H9 (cell line): ENCODE measurements around the gene DCDC2. TPM values are rescaled to one million over a fixed set of nuclear protein-coding genes. Genes with fewer than 3 reads are reported as not detected.
"Not testable (repeated sequence)": the region's sequence is repeated elsewhere in the genome, so short reads cannot be mapped to it uniquely, and the experiment has no call there.

ENCODE experiments used
- DNase-seq: peaks from one replicate; pipeline ENCODE4 v3.0.0-alpha.2; 2017
- H2AFZ ChIP-seq: one replicate; pipeline ENCODE4 v1.6.1; 2013; ENCODE audit warnings: mild to moderate bottlenecking, low read length, control low read depth, moderate library complexity
- H2AK5ac ChIP-seq: 2 replicates; pipeline ENCODE4 v1.6.1; 2013; ENCODE audit warnings: low read length, control low read depth, mixed read lengths; ENCODE audit not compliant: insufficient read length
- H2BK120ac ChIP-seq: one replicate; pipeline ENCODE4 v1.6.1; 2013; ENCODE audit warnings: low read depth, mild to moderate bottlenecking, low read length, control low read depth, inconsistent platforms; ENCODE audit not compliant: poor library complexity, severe bottlenecking
- H2BK12ac ChIP-seq: 2 replicates; pipeline ENCODE4 v1.6.1; 2013; ENCODE audit warnings: low read length, control low read depth, mixed read lengths, low read depth; ENCODE audit not compliant: insufficient read length
- H2BK15ac ChIP-seq: 2 replicates; pipeline ENCODE4 v1.6.1; 2013; ENCODE audit warnings: low read depth, low read length, control low read depth
- H2BK20ac ChIP-seq: one replicate; pipeline ENCODE4 v1.6.1; 2013; ENCODE audit warnings: low read depth, mild to moderate bottlenecking, low read length, control low read depth, inconsistent platforms; ENCODE audit not compliant: poor library complexity, severe bottlenecking
- H2BK5ac ChIP-seq: 2 replicates; pipeline ENCODE4 v1.6.1; 2013; ENCODE audit warnings: low read length, control low read depth, mixed read lengths; ENCODE audit not compliant: insufficient read length
- H3K14ac ChIP-seq: 2 replicates; pipeline ENCODE4 v1.6.1; 2013; ENCODE audit warnings: low read length, control low read depth; ENCODE audit not compliant: insufficient read depth
- H3K18ac ChIP-seq: 2 replicates; pipeline ENCODE4 v1.6.1; 2013; ENCODE audit warnings: low read depth, mild to moderate bottlenecking, mixed read lengths, low read length, control low read depth; ENCODE audit not compliant: insufficient read length
- H3K23ac ChIP-seq: 2 replicates; pipeline ENCODE4 v1.6.1; 2013; ENCODE audit warnings: low read length, control low read depth, mixed read lengths, low read depth; ENCODE audit not compliant: insufficient read length
- H3K23me2 ChIP-seq: 2 replicates; pipeline ENCODE4 v1.6.1; 2013; ENCODE audit warnings: low read depth, mild to moderate bottlenecking, mixed read lengths, low read length, control low read depth; ENCODE audit not compliant: insufficient read length, poor library complexity, severe bottlenecking
- H3K27ac ChIP-seq: 2 replicates; pipeline ENCODE4 v1.5.1; 2013; ENCODE audit warnings: low read length, control low read depth, mixed read lengths, low read depth; ENCODE audit not compliant: insufficient read length
- H3K27me3 ChIP-seq: 2 replicates; pipeline ENCODE4 v1.6.1; 2013; ENCODE audit warnings: low read length, control low read depth, inconsistent platforms; ENCODE audit not compliant: insufficient read depth
- H3K4ac ChIP-seq: 2 replicates; pipeline ENCODE4 v1.6.1; 2013; ENCODE audit warnings: low read depth, mild to moderate bottlenecking, control low read depth, inconsistent platforms, low read length, moderate library complexity
- H3K4me1 ChIP-seq: 2 replicates; pipeline ENCODE4 v1.6.1; 2013; ENCODE audit warnings: low read length, control low read depth, inconsistent platforms; ENCODE audit not compliant: insufficient read depth
- H3K4me2 ChIP-seq: 2 replicates; pipeline ENCODE4 v1.6.1; 2013; ENCODE audit warnings: low read length, control low read depth, mixed read lengths; ENCODE audit not compliant: insufficient read length, insufficient read depth
- H3K56ac ChIP-seq: 2 replicates; pipeline ENCODE4 v1.6.1; 2013; ENCODE audit warnings: low read depth, mild to moderate bottlenecking, mixed read lengths, low read length, control low read depth; ENCODE audit not compliant: insufficient read length
- H3K79me1 ChIP-seq: 2 replicates; pipeline ENCODE4 v1.6.1; 2013; ENCODE audit warnings: low read depth, mild to moderate bottlenecking, moderate library complexity, low read length, control low read depth, inconsistent platforms; ENCODE audit not compliant: insufficient read depth, poor library complexity, severe bottlenecking
- H3K79me2 ChIP-seq: 2 replicates; pipeline ENCODE4 v1.6.1; 2013; ENCODE audit warnings: low read length, control low read depth, inconsistent platforms; ENCODE audit not compliant: insufficient read depth
- H3K9ac ChIP-seq: 2 replicates; pipeline ENCODE4 v1.6.1; 2013; ENCODE audit warnings: low read length, control low read depth, mixed read lengths; ENCODE audit not compliant: insufficient read length; ENCODE audit errors: extremely low read depth
- H3K9me3 ChIP-seq: one replicate; pipeline ENCODE4 v1.6.1; 2013; ENCODE audit warnings: low read depth, low read length, inconsistent platforms; ENCODE audit not compliant: control insufficient read depth
- H3T11ph ChIP-seq: one replicate; pipeline ENCODE4 v1.6.1; 2013; ENCODE audit warnings: mild to moderate bottlenecking, low read length, control low read depth, inconsistent platforms
- H4K20me1 ChIP-seq: one replicate; pipeline ENCODE4 v1.6.1; 2013; ENCODE audit not compliant: control insufficient read depth, insufficient read length, insufficient read depth
- H4K5ac ChIP-seq: 2 replicates; pipeline ENCODE4 v1.6.1; 2013; ENCODE audit warnings: low read depth, mild to moderate bottlenecking, mixed read lengths, low read length, control low read depth; ENCODE audit not compliant: insufficient read length
- H4K8ac ChIP-seq: replicated peaks from 2 replicates; pipeline ENCODE4 v1.6.1; 2013; ENCODE audit warnings: low read length, control low read depth, mixed read lengths, low read depth; ENCODE audit not compliant: insufficient read length
- H4K91ac ChIP-seq: 2 replicates; pipeline ENCODE4 v1.6.1; 2013; ENCODE audit warnings: low read depth, mild to moderate bottlenecking, moderate library complexity, mixed read lengths, low read length, control low read depth; ENCODE audit not compliant: insufficient read length
- H3K27ac Mint-ChIP-seq, 3 experiments: 2 replicates in 2 of 3; 3 replicates in 1 of 3; pipeline ENCODE4 v1.8.0; 2020 to 2021; ENCODE audit warnings: mixed read lengths in 3 of 3, mild to moderate bottlenecking in 1 of 3, moderate library complexity in 1 of 3
- H3K27me3 Mint-ChIP-seq: 2 replicates; pipeline ENCODE4 v1.8.0; 2021; ENCODE audit warnings: low read depth, mild to moderate bottlenecking, moderate library complexity, mixed read lengths
- H3K36me3 Mint-ChIP-seq, 3 experiments: 2 replicates in 2 of 3; 3 replicates in 1 of 3; pipeline ENCODE4 v1.8.0; 2020 to 2021; ENCODE audit warnings: low read depth in 3 of 3, mixed read lengths in 3 of 3; ENCODE audit not compliant: insufficient read depth in 1 of 3
- H3K4me1 Mint-ChIP-seq, 2 experiments: 2 replicates each; pipeline ENCODE4 v1.8.0; 2020; ENCODE audit warnings: mixed read lengths in 2 of 2
- H3K4me3 Mint-ChIP-seq, 2 experiments: 2 replicates in 1 of 2; 3 replicates in 1 of 2; pipeline ENCODE4 v1.8.0; 2020 to 2021; ENCODE audit warnings: mild to moderate bottlenecking in 2 of 2, mixed read lengths in 2 of 2, moderate library complexity in 1 of 2
- H3K9me3 Mint-ChIP-seq, 2 experiments: 2 replicates in 1 of 2; 3 replicates in 1 of 2; pipeline ENCODE4 v1.8.0; 2020; ENCODE audit warnings: mild to moderate bottlenecking in 2 of 2, mixed read lengths in 2 of 2, moderate library complexity in 1 of 2
- CTCF ChIP-seq: fragments of 200-600 bp; sonication (generic); conservative IDR thresholded peaks from 3 replicates; pipeline ENCODE4 v1.8.0; 2021; ENCODE audit warnings: antibody characterized with exemption, mild to moderate bottlenecking
- WGBS: extraction: QIAGEN DNeasy Blood & Tissue Kit; methylation state at CpG from one replicate; pipeline ENCODE4 v1.1.7; 2013; ENCODE audit warnings: missing lambda C conversion rate, low lambda C conversion rate, mixed read lengths; ENCODE audit not compliant: insufficient read length; ENCODE audit errors: extremely low coverage; 5-methylcytosine and 5-hydroxymethylcytosine counted together
- total RNA-seq: library from RNA; stranded (reverse); gene quantifications from 2 replicates; pipeline ENCODE4 v1.2.1, GENCODE V29; 2021

DCDC2 gene
- total RNA-seq, 1 experiment from 2014 or later: 0.59 TPM

GRCh38 chr6:24242924-24243323 lies 114.9 kb downstream of the DCDC2 start:
- H3K27ac ChIP-seq: no peak overlapping the region
- no peaks in the 10 kb centered on the region for H4K20me1 ChIP-seq
- no peaks in the 10 kb centered on the region for H3K4me1 ChIP-seq
- H3K27me3 Mint-ChIP-seq: no peaks in the 10 kb centered on the region
- H3K4me3 Mint-ChIP-seq: no peak overlapping the region
- no peaks in the 10 kb centered on the region for H3K79me2 ChIP-seq
- H4K5ac ChIP-seq: no peak overlapping the region
- H3K23me2 ChIP-seq: no peaks in the 10 kb centered on the region
- H3K14ac ChIP-seq: no peak overlapping the region
- H2AK5ac ChIP-seq: no peak overlapping the region
- H3T11ph ChIP-seq: no peak overlapping the region
- H2AFZ ChIP-seq: no peak overlapping the region
- no CpG with 5 or more reads among the region's 1 CpG for WGBS
- no peak overlapping the region for H3K4me2 ChIP-seq
- no peak overlapping the region for H2BK12ac ChIP-seq
- no peak for TF ChIP-seq CTCF
- H3K4ac ChIP-seq: no peak overlapping the region
- no peak overlapping the region for H2BK20ac ChIP-seq
- H2BK5ac ChIP-seq: no peak overlapping the region
- no peak overlapping the region for H2BK120ac ChIP-seq
- H3K36me3 Mint-ChIP-seq: 0 out of 7 replicates have a peak, but pooled peaks cover 0 to 6% (median 0%) of the 10 kb centered on the region in 3 experiments
- H3K18ac ChIP-seq: no peak overlapping the region
- no peak for DNase-seq
- H3K9me3 ChIP-seq: no peaks in the 10 kb centered on the region
- no peak overlapping the region for H3K9ac ChIP-seq
- H4K91ac ChIP-seq: no peak overlapping the region
- H3K4me1 Mint-ChIP-seq: peaks cover 17 to 22% of the 10 kb centered on the region in 2 experiments
- H3K79me1 ChIP-seq: no peaks in the 10 kb centered on the region
- no peak overlapping the region for H3K56ac ChIP-seq
- H3K23ac ChIP-seq: no peak overlapping the region
- no peak overlapping the region for H3K27ac Mint-ChIP-seq
- H3K27me3 ChIP-seq: no peaks in the 10 kb centered on the region
- peaks cover 0 to 5% of the 10 kb centered on the region in 2 experiments; a peak in 1 of 5 replicates for H3K9me3 Mint-ChIP-seq
- no peak overlapping the region for H4K8ac ChIP-seq
- H2BK15ac ChIP-seq: no peak overlapping the region

- DNase-seq, H3K4ac ChIP-seq, H3K56ac ChIP-seq, H3K79me2 ChIP-seq, H4K20me1 ChIP-seq, H3K4me3 Mint-ChIP-seq, H3K27me3 ChIP-seq, H3K27me3 Mint-ChIP-seq, H3K4me2 ChIP-seq, H3T11ph ChIP-seq, H3K4me1 ChIP-seq, H2AK5ac ChIP-seq, H3K23me2 ChIP-seq, H3K18ac ChIP-seq, H3K23ac ChIP-seq, H3K27ac Mint-ChIP-seq, H2BK12ac ChIP-seq, H4K91ac ChIP-seq, H2BK15ac ChIP-seq, H3K9me3 ChIP-seq, H2BK20ac ChIP-seq, H2AFZ ChIP-seq, H3K79me1 ChIP-seq, H4K8ac ChIP-seq, H2BK120ac ChIP-seq, H3K9ac ChIP-seq, H4K5ac ChIP-seq, H2BK5ac ChIP-seq, H3K14ac ChIP-seq, H3K27ac ChIP-seq: not testable (repeated sequence)
- WGBS: no CpG with 5 or more reads among the region's 1 CpG
- H3K4me1 Mint-ChIP-seq: peaks cover 17 to 22% of the 10 kb centered on the region in 2 experiments
- H3K36me3 Mint-ChIP-seq: peaks cover 3 to 12% (median 4%) of the 10 kb centered on the region in 3 experiments; a peak in 5 of 7 replicates
- H3K9me3 Mint-ChIP-seq: peaks cover 10% of the 10 kb centered on the region in 2 experiments
Observed at GRCh38 chr6:24241779-24242178, 116.1 kb downstream of the DCDC2 start.
